ENCODE measurements around the gene TUBB4A.
"Not testable (repeated sequence)": the region's sequence is repeated elsewhere in the genome, so short reads cannot be mapped to it uniquely, and the experiment has no call there.

TUBB4A gene

GRCh38 chr19:6501740-6502648 is at the start of gene TUBB4A:
Gene TUBB4A, minus strand, starts transcription at chr19:6502309. Its CDS starts 97 bp downstream, at chr19:6502212.
- no peak for DNase-seq

GRCh38 chr19:6551091-6551490 is 49.0 kb upstream of the TUBB4A start:
- no peak for DNase-seq

GRCh38 chr19:6550679-6551078 is 48.6 kb upstream of the TUBB4A start:
- DNase-seq: not testable (repeated sequence)

- DNase-seq: no peak
These were observed 41.8 kb upstream of the TUBB4A start for GRCh38 chr19:6543866-6544347.

GRCh38 chr19:6540918-6541689 is 39.0 kb upstream of the TUBB4A start:
- DNase-seq: no peak

GRCh38 chr19:6539514-6539913 is 37.4 kb upstream of the TUBB4A start:
- no peak for DNase-seq

GRCh38 chr19:6535558-6536137 is 33.5 kb upstream of the TUBB4A start:
- no peak for DNase-seq

GRCh38 chr19:6534451-6535093 is 32.5 kb upstream of the TUBB4A start:
- DNase-seq: no peak

GRCh38 chr19:6533746-6534418 is 31.8 kb upstream of the TUBB4A start:
- DNase-seq: no peak

- no peak for DNase-seq
These were observed 30.9 kb upstream of the TUBB4A start for GRCh38 chr19:6533000-6533328.

GRCh38 chr19:6532244-6532999 is 30.3 kb upstream of the TUBB4A start:
- DNase-seq: no peak

- DNase-seq: no peak
These were observed 29.8 kb upstream of the TUBB4A start for GRCh38 chr19:6531956-6532243.

GRCh38 chr19:6531163-6531955 is 29.2 kb upstream of the TUBB4A start:
- no peak for DNase-seq

- peak; percentile 6 for DNase-seq
These were observed 28.5 kb upstream of the TUBB4A start, which contains the start of gene TNFSF9 for GRCh38 chr19:6530386-6531162. Gene TNFSF9, plus strand, starts transcription at chr19:6531026. Its CDS starts 11 bp downstream, at chr19:6531037.

- DNase-seq: no peak
These were observed 27.9 kb upstream of the TUBB4A start for GRCh38 chr19:6529937-6530385.

- no peak for DNase-seq
These were observed 27.2 kb upstream of the TUBB4A start for GRCh38 chr19:6529351-6529750.

GRCh38 chr19:6528544-6529121 is 26.5 kb upstream of the TUBB4A start:
- no peak for DNase-seq

GRCh38 chr19:6527893-6528543 is 25.9 kb upstream of the TUBB4A start:
- DNase-seq: no peak

GRCh38 chr19:6524311-6524710 is 22.2 kb upstream of the TUBB4A start:
- no peak for DNase-seq

All from T1000 (cell line).